HTR-8/SVneo (cell line): Measurements from ENCODE around the gene MINDY3.

Experiments used
- DNase-seq: peaks from one replicate; pipeline ENCODE4 v3.0.0; 2011; ENCODE audit warnings: low spot score, mixed read lengths; ENCODE audit not compliant: insufficient read length
- FAIRE-seq: peaks from 2 replicates; lab custom pipeline; 2011; peaks lifted over from hg19 to GRCh38; lab: Jason Lieb, UNC

Gene MINDY3

DNA sequence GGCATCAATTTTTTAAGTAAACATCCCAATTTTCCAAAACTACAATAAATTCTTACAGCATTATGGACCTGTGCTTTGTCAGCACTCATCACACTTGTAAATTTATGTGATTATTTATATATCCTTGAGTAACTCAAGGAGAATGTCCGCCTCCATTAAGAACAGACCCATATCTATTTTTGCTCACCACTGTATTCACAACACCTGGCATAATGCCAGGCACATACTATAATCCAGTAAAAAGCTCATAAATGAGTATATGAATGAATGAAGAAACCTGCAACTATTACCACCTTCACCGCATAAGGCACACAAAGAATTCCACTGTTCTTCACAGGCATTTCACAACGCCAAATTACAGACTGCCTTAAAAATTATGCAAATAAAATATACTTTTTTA lies 46.9 kb downstream of the MINDY3 start:
- DNase-seq, result no peak

DNA sequence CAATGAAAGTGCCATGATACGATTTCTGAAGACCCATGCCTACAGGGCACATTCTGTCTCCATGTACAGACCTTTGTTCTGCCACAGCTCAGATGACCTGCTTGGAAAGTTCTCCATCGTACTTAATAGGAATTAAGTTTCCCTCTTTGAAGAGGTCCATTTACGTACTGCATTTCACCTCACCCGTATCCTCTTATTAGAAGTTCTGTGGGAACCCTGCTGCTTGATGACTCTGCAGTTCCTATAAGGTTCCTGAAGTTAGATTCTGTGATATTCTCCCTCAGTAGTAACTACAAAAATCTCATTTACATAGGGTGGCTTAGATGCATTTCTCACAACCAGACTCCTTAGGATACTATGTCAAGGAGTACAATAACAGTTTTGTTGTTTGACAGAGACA lies 50.9 kb downstream of the MINDY3 start:
- DNase-seq, result no peak
- no peak for FAIRE-seq

More for the DNA sequence above, 46.9 kb downstream of the MINDY3 start:
- no peak for FAIRE-seq

DNA sequence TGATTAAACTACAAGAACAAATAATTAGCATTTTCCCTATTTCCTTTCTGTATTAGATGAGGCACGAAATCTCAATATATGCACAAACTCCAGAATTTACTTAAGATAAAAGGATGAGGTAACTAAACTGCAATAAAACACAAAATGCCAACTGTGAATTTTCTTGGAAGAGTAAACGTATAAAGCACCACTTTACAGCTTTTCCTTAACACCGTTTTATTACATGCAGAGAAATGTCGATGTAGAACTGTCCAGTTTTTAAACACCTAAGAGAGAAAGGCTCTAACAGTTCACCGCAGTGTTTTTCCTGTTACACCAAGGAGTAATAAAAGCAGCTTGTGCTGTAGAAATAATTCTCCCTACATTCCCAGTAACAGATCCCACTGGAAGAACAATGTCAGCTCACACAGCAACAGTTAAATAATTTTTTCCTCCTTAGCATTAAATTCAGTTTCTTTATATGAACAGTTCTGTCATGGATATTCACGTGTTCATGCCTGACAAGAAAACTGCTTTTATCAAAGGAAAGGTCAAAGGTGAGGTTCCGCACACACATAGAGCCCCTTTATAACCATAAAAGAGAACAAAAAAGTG lies 52.0 kb downstream of the MINDY3 start:
- FAIRE-seq (no peak), DNase-seq (no peak)

DNA sequence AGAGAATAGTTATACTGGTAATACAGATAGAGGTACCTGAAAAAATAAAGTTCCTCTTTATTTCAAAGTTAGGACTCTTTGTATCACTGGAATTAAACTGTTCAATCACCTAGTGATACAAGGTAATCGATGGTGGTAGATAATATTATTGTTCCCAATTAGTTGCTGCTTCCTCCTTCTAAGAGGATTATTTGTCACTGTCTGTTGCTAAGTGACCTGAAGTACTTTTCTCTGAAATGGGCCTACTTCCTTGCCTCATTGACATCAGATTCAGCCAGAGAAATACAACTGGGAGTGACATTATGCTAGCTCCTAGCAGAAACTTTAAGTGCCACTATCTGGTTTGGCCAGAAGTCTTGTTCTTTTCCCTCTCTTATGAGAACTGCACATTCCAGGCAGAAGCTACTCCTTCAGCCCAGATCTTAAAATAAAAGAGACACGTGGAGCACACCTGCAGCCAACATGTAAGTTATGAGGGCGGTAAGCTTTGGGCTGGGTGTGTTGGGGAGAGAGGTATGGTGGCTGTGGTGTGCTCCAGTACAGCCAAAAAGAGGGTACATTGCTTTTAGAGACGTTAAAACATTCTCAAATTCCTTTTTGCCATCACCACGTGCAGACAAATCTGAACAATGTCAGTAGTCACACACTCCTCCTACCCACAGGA lies 54.8 kb downstream of the MINDY3 start:
- no peak for FAIRE-seq
- no peak for DNase-seq

DNA sequence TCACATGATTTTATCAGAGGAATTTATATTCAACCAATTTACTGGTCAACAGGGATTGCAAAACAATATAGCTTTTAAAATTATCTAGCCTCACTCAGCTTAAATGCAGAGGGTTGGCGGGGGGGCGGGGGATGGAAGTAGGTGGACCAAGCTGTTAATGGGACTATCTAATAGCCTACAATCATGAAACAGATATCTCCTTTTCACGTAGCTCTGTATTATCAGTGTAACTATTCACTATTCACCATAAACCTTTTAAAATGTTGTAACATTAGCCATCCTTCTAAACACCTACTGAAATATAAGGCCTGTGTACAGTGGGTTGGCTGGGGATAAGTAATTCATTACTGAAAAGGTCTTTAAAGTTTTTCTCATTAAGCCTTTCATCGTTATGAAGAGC lies 56.2 kb downstream of the MINDY3 start:
- FAIRE-seq (no peak), DNase-seq (no peak)

DNA sequence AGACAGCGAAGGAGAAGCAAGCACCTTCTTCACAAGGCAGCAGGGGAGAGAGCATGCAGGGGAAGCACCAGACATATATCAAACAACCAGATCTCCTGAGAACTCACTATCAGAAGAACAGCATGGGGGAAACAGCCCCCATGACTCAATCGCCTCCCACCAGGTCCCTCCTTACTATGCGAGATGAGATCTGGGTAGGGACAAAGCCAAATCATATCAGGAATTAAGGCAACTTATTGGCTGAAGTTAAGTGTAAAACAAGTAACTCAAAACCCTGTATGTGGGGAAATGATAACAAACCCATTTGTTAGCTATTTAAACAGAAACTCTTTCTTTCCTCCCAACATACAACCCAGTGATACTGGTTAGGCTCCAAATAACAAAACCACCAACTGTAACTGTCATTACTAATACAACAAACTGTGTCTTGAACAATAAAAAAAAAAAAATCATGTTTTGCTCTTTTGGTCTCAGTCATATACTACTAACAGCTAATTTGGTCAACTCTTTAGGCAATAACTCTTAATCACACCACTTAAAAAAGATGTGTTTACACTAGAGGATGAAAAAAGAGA lies 57.8 kb downstream of the MINDY3 start:
- DNase-seq (no peak), FAIRE-seq (no peak)

DNA sequence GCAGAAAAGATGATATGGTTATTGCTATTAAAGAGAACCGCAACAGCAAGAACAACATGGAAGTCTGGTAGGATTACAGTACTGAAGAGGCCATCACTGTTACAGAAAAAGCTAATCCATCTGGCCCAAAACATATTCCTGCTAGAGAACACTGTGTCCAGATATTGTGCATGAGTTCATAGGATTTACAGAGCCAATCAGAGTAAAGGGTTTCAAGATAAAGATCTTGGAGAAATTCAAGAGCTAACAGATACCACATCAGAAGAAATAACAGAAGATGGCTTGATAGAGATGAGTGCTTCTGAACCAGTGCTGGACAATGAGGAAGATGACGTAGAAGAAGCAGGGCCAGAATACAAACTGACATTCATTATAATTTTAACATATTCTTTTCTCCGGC lies 58.7 kb downstream of the MINDY3 start:
- DNase-seq, result no peak
- FAIRE-seq, result no peak

DNA sequence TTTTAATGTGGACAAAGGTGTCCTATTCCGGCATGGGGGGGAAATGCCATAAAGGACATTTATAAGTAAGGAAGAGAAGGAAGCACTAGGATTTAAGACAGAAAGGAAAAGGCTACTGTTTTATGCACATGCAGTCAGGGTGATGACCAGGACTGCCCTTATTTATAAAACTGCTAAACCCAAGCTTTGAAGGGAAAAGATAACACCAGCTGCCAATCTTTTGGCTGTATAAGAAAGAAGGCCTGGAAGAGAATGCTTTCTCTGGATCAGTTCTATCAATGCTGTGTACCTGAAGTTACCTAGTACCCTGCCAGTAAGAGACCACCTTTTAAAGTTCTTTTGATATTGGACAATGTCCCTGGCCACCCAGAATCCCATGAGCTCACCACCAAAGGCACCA lies 59.2 kb downstream of the MINDY3 start:
- FAIRE-seq, result no peak
- DNase-seq, result no peak

DNA sequence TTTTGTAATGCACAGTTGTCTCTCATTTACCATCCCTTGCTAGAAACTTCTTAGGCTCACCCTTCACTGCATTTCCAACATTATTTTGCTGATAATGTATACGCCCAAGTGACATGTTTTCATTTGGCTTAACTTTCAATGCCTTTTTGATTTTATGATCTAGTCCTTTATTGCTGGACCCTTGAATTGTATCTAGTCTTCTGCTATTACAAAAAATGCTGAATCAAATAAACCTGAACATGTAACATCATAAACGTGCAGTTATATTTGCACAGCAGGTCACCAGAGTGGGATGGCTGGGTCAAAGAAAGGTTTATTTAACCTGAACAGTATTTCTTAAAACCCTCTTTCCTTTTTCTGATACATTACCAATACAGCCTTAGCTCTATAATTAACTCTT lies 63.0 kb downstream of the MINDY3 start:
- FAIRE-seq (no peak), DNase-seq (no peak)

DNA sequence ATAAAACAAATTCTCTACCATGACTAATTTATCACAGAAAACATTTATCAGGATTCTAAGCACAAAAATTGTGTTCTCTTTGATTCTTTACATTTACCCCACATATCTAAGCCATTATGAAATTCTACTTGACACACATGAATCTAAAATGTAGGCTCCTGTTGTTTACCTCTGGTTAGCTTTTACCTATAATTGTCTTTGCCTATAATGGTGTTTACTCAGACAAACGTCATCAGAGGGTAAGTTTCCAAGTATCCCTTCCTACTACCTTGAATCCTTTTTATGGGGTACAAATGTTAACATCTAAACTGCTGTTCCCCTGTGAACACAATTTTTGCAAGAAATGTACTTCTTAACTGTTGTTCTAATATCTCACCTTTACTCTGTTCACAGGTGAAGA lies 63.5 kb downstream of the MINDY3 start:
- FAIRE-seq, result no peak
- no peak for DNase-seq

DNA sequence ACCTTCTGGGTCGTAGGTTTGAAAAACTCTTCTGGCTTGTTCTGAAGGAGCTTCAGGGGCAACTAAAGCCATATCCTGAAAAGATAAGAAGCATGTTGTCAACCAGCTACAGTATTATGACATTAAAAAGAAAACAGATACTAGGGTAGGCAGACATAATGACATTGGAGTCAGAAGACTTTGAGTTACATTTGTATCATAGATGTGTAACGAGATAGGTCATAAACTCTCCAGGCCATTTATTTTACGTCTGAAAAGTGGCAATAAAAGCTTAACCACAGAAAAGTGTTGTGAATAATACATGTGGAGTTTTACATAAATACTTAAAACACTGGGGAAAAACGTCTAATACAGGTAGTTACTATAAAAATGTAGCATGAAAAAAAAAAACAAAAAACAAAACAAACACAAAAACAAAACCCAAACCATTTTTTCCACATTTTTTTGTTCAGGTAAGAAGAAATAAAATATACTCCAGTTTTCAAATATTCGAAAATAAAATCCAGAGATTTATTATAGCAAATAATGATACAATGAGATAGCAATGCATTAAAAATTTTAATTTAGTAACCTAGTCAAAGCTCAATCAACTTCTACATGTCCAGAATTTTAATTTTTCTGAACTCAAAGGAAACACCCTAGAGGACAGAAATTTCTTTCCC lies 64.1 kb downstream of the MINDY3 start:
- no peak for FAIRE-seq
- no peak for DNase-seq

DNA sequence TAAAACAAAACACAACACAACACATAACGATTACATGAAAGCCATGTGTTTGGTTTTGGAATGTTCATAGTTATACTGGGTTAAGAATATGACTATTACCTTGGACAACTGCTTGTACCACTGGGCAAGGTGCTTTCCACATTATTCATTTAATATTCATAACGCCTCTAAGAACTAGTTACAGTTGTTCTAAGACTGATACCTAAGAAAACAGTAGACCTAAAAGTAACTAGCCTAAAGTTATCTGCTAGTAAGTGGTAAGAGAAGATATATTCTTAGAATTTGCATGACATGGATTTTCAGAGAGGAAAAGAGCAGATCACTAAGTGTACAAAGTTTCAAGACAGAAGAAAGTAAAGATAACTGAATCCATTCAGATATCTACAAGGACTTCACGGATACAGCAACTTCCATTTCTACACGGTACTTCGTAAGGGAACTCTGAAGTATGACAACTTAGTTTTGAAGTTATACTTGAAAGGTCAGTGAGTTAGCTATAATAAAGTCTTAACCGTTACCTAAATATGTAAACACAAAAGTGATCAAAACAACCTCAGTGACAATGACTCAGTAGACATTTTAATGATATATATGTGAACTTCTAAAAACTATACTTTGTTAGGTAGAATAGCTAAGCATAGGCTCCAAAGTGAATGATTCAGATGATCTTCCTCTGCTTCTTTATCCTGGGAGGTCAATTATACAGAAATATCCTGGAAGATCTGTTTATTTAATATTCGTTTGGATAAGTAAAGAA lies 65.1 kb downstream of the MINDY3 start:
- DNase-seq, result no peak
- FAIRE-seq, result no peak

DNA sequence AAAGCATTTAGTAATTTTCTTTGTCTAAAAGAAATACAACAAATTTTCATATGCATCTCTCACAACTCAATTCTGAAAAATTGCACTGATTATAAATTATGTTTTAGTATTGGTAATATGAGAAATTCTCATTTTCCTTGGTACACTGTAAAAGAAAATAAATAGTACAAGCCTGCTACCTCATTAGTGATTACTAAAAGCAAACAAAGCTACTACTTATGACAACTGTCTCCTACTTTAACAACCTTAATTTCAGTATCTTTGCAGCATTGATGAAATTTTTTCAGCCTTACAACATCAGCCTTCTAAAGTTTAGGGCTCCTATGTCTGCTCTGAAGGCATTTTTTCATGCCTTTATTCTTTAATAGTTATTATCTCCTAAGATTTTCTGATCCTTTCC lies 65.7 kb downstream of the MINDY3 start:
- no peak for DNase-seq
- no peak for FAIRE-seq

DNA sequence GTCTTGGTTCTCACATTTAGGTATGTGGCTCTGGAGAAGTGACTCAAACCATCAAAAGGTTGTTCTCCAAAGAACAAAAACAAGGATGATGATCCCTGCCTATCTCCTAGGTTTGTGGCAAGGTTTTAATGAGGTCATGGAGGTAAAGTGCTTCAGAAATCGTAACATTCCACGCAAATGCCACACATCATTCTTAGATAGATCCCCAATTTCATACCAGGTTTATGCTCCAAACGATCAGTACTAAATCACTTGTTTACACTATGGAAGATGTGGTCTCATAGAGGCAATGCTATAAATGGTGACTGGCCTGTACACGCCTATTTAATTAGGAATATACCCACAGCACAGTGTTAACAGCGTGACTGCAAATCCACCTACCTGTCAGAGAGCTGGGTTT lies 66.6 kb downstream of the MINDY3 start:
- DNase-seq, result no peak
- FAIRE-seq, result no peak

DNA sequence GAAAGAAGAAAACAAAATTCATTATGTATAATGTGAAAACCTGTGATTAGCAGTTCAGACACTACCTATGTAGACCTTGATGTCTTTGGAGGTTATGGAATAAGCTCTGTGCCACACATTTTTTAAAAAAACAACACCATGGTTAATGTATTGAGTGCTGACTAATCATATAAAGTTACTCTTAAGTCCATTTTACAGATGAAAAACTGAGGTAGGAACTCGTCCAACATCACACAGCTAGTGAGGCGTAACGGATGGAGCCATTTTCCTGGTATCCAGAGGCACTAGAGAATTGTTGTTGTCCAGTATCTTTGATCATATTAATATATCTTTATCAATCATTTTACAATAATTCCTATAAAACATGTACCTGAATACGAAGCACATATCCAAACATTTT lies 67.5 kb downstream of the MINDY3 start:
- no peak for FAIRE-seq

DNA sequence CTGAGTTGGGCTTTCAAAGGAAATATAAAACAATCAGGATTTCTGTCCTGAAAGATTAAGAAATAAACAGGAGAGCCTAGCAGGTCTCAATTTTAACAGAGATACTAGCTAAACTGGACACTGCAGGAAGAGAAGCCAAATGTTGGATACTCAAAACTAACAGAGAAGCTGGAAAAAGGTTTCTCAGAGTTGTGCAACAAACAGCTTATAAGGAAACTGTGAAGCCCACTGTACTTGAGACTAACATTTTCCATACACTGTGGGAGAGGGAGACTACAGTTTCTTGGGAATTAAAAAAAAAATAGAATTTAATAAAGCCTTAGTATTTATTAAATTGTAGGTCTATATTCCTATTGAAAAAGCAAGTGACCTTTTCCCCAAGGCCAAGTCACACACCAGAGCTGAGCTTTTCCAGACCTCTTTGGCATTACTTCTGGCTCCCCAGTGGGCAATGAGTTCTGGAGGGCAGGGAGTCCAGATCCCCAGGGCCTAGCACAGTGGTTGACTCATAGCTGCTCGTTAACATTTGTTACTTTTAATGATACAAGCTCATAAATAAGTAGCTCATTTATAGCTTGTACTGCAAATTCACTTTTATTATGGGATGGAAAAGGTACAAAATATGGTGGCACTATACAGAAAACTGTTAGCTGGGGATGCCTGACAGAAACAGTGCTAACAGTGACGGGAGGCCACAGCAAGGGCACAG lies 68.3 kb downstream of the MINDY3 start:
- DNase-seq (no peak), FAIRE-seq (no peak)

More for the DNA sequence above, 67.5 kb downstream of the MINDY3 start:
- no peak for DNase-seq

DNA sequence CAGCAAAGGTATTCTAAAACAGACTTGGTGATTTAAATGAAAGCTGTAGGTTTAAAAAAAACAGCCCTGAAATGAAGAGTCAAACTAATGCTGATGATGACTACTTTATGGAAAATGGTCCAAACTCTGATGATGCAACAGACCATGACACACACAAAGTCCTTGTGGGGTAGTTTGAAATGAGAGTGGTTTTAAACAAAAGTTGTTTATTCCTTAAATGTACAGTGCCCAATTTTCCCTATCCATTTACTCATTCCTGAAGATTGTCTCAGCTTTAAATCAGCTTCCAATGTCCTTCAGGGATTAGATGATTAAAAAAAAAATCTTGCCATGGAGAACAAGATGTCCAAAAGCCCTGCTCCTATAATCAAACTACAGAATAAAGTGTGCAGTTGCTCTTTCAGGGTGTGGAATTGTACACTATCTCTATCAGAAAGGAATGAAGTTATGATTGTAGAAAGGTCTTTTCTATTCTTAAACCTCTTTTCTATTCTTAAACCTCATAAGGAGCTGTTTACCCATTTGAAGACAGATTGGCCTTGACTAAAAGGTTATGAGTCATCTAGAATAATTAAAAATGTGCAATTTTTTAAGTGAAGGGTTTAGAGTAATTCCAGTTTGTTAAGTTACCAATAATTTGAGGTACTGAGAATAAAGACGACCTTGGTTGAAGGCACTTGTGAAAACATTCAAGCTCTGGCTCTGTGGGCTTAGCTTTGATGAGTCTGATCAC lies 70.3 kb downstream of the MINDY3 start:
- FAIRE-seq (no peak), DNase-seq (no peak)

DNA sequence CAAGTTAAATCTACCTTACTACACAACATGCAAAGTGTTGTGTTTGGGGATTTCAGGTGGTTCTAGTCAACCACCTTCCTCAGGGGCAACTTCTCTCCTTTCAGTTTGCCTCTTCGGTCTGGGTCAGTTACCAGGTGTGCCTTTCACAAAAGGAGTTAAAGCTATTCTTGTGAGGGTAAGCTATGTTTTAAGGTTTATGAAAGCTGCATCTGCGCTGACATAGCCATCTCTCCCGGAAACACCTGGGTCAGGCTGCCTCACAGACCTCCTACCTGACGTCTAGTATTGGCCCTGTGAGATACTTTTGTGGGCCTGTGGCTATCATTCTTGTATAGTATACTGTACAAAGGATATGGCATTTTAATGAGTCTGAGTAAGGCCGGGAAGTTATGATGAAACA lies 72.9 kb downstream of the MINDY3 start:
- DNase-seq (no peak), FAIRE-seq (no peak)

DNA sequence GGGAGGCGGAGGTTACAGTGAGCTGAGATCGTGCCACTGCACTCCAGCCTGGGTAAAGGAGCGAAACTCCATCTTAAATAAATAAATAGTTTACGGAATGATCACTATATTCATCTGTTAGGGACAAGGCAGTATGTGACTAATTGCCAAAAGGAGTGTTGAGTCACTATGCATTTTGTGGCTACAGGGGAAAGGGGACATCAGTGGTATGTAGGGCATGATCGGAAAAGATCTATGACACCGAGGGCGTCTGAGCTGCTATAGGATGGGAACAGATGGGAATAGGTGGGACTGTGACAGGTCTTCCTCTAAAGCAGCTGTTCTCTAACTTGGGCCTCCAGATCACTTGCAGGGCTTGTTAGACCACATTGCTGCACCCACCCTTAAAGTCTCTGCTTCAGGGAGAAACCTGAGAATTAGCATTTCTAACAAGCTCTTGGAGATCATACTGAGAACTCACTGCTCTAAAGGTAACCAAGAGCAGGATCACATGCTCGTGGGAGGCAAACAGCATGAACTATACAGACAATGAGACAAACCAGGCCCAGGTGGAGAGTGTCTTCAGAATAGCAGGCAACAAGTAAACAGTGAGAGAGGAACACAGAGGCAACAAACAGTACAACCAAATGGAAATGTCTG lies 75.5 kb downstream of the MINDY3 start:
- FAIRE-seq (no peak), DNase-seq (no peak)
